Ishikawa (cell line): Measurements from ENCODE around the gene RAB12.

ENCODE experiments used
- CEBPB ChIP-seq: IDR thresholded peaks from 2 replicates; pipeline ENCODE4 v1.6.1; 2012
- CREB1 ChIP-seq: IDR thresholded peaks from 2 replicates; pipeline ENCODE4 v1.6.1; 2012; ENCODE audit warnings: low read depth
- EGR1 ChIP-seq: IDR thresholded peaks from 2 replicates; pipeline ENCODE4 v1.6.1; 2012
- EP300 ChIP-seq: IDR thresholded peaks from 2 replicates; pipeline ENCODE4 v1.6.1; 2012; ENCODE audit warnings: borderline replicate concordance
- FOXM1 ChIP-seq: IDR thresholded peaks from 2 replicates; pipeline ENCODE4 v1.6.1; 2012; ENCODE audit warnings: low read depth, borderline replicate concordance
- MAX ChIP-seq: IDR thresholded peaks from 2 replicates; pipeline ENCODE4 v1.6.1; 2012
- NFIC ChIP-seq: IDR thresholded peaks from 2 replicates; pipeline ENCODE4 v1.6.1; 2012
- RAD21 ChIP-seq: IDR thresholded peaks from 2 replicates; pipeline ENCODE4 v1.6.1; 2012; ENCODE audit warnings: low read depth
- TAF1 ChIP-seq: IDR thresholded peaks from 2 replicates; pipeline ENCODE4 v1.6.1; 2012; ENCODE audit warnings: low read depth, mild to moderate bottlenecking
- TCF12 ChIP-seq: IDR thresholded peaks from 2 replicates; pipeline ENCODE4 v1.6.1; 2012; ENCODE audit warnings: low read depth
- TEAD4 ChIP-seq: IDR thresholded peaks from 2 replicates; pipeline ENCODE4 v1.6.1; 2012
- USF1 ChIP-seq: IDR thresholded peaks from 2 replicates; pipeline ENCODE4 v1.6.1; 2012
- YY1 ChIP-seq: IDR thresholded peaks from 2 replicates; pipeline ENCODE4 v1.6.1; 2012; ENCODE audit warnings: low read depth
- ZBTB7A ChIP-seq: IDR thresholded peaks from 2 replicates; pipeline ENCODE4 v1.6.1; 2012; ENCODE audit warnings: low read depth
- TF ChIP-seq, protein P1 (sequence below): IDR thresholded peaks from 2 replicates; pipeline ENCODE4 v1.6.1; 2012; ENCODE audit warnings: low read depth, mild to moderate bottlenecking

RAB12 gene

GRCh38 chr18:8601277-8602032 is 7.8 kb upstream of the RAB12 start:
- TF ChIP-seq CEBPB: no peak
- no peak for TF ChIP-seq NFIC
- no peak for TF ChIP-seq EGR1
- no peak for TF ChIP-seq RAD21
- no peak for TF ChIP-seq CREB1

DNA sequence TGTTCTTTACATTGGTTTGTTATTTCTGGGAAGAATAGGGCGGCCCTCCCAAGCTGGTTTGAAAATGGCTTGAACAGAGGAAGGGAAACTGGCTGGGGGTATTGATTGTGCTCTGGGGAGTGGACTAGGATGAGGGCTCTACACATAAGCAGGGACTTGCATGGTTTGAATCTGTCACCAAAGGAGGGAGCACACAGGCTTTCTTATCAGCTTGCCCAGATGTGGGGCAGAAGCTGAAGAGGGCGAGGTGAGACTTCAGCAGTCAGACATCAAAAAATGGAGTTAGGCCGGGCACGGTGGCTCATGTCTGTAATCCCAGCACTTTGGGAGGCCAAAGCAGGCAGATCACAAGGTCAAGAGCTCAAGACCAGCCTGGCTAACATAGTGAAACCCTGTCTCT is 7.2 kb upstream of the RAB12 start:
- no peak for TF ChIP-seq YY1
- TF ChIP-seq TAF1: no peak
- TF ChIP-seq, protein P1, sequence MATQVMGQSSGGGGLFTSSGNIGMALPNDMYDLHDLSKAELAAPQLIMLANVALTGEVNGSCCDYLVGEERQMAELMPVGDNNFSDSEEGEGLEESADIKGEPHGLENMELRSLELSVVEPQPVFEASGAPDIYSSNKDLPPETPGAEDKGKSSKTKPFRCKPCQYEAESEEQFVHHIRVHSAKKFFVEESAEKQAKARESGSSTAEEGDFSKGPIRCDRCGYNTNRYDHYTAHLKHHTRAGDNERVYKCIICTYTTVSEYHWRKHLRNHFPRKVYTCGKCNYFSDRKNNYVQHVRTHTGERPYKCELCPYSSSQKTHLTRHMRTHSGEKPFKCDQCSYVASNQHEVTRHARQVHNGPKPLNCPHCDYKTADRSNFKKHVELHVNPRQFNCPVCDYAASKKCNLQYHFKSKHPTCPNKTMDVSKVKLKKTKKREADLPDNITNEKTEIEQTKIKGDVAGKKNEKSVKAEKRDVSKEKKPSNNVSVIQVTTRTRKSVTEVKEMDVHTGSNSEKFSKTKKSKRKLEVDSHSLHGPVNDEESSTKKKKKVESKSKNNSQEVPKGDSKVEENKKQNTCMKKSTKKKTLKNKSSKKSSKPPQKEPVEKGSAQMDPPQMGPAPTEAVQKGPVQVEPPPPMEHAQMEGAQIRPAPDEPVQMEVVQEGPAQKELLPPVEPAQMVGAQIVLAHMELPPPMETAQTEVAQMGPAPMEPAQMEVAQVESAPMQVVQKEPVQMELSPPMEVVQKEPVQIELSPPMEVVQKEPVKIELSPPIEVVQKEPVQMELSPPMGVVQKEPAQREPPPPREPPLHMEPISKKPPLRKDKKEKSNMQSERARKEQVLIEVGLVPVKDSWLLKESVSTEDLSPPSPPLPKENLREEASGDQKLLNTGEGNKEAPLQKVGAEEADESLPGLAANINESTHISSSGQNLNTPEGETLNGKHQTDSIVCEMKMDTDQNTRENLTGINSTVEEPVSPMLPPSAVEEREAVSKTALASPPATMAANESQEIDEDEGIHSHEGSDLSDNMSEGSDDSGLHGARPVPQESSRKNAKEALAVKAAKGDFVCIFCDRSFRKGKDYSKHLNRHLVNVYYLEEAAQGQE: no peak
- TF ChIP-seq EP300: no peak

- no peak for TF ChIP-seq CEBPB
Measured at GRCh38 chr18:8602557-8602956, 6.7 kb upstream of the RAB12 start.

GRCh38 chr18:8603663-8604520 is 5.3 kb upstream of the RAB12 start:
- no peak for TF ChIP-seq RAD21
- no peak for TF ChIP-seq TCF12
- TF ChIP-seq ZBTB7A: no peak
- TF ChIP-seq EGR1: no peak
- TF ChIP-seq NFIC: no peak
- no peak for TF ChIP-seq USF1
- no peak for TF ChIP-seq CREB1
- TF ChIP-seq, protein P1: no peak

DNA sequence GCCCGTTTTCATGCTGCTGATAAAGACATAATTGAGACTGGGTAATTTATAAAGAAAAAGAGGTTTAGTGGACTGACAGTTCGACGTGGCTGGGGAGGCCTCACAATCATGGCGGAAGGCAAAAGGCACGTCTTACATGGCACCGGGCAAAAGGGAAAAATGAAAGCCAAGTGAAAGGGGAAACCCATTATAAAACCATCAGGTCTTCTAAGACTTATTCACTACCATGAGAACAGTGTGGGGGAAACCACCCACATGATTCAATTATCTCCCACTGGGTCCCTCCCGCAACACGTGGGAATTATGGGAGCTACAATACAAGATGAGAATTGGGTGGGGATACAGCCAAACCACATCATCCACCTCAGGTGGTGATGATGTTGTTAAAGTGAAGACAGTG is 3.3 kb upstream of the RAB12 start:
- TF ChIP-seq MAX (no peak), CEBPB (no peak), TAF1 (no peak), YY1 (no peak), EGR1 (no peak), ZBTB7A (no peak), RAD21 (no peak), TCF12 (no peak), CREB1 (no peak), TEAD4 (no peak), NFIC (no peak), FOXM1 (no peak), USF1 (no peak), EP300 (no peak)
- TF ChIP-seq, protein P1: no peak
